ENCODE measurements around the gene MOV10L1. TPM values are rescaled to one million over a fixed set of nuclear protein-coding genes. Genes with fewer than 3 reads are reported as not detected.

Gene MOV10L1
- total and polyA plus RNA-seq, 9 of the 15 experiments (the other 6 are each of a cell fraction or from before 2014, with no cell fraction given) = 0.06 to 0.43 (median 0.15) TPM

DNA sequence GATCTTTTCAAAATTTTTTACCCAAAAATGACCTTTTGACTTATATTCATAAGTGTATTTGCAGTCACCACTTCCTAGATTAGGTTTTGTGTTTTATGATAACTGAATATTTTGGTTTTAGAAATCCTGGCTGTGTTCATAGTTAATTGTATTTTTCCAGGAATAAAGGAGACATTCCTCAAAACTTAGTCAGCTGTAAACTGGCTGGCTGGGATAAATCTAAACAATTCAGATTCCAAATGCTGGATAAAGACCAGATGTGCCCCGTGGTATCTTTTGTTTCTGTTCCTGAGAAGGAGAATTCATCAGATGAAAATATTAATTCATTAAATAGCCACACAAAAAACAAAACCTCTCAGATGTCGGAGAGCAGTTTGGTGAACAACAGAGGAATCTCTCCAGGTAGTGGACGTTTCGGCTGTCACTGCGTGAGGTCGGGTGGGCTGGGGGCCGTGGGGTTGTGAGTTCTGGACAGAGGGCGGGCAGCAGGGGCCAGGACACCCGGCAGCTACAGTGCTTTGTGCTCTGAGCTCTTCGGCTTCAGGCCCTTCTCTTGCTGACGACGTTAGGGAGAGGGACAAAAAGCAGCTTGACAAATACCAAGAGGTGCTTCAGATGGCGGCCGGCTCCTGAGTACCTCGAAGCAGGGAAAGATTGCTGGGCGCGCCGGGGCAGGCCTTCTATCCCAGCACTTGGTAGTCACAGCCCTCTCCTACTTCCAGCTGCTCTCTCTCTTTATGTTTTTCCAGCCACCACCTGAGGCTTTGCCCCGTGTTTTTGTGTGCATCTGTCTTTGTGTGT, 24.6 kb downstream of the MOV10L1 start:
- in situ Hi-C loops (cut with MboI) = no loop called here
- Histone ChIP-seq H3K36me3 (ENCODE audit: control insufficient read depth, insufficient read depth, low read length) (no peaks in the 10 kb centered on the region), H3K4me1 (replicated peaks in 1 of 2; ENCODE audit: control insufficient read depth in 2 of 2, insufficient read depth in 2 of 2, low read length in 2 of 2) (peaks cover 25 to 41% of the 10 kb centered on the region in 2 experiments), H2AFZ (ENCODE audit: low read depth, low read length) (no peak overlapping the region), H3K9me1 (ENCODE audit: control insufficient read depth, insufficient read depth, low read length) (peaks cover 1% of the 10 kb centered on the region), H3K4me3 (no peak overlapping the region), H3K9ac (ENCODE audit: insufficient read depth in 1 of 2, low read depth in 2 of 2, low read length in 2 of 2) (no peak overlapping the region), H3K27ac (ENCODE audit: extremely low read depth, low read depth, low read length) (no peak overlapping the region), H3K27me3 (ENCODE audit: control insufficient read depth in 2 of 2, insufficient read depth in 2 of 2, low read length in 2 of 2) (no peaks in the 10 kb centered on the region), H3K4me2 (ENCODE audit: insufficient read depth, low read length) (no peak overlapping the region), H4K20me1 (replicated peaks; ENCODE audit: control insufficient read depth, insufficient read depth, low read length) (no peaks in the 10 kb centered on the region), H3K9me3 (replicated peaks; ENCODE audit: control insufficient read depth, insufficient read depth, low read depth, low read length) (no peaks in the 10 kb centered on the region), H3K79me2 (ENCODE audit: control insufficient read depth, insufficient read depth, low read length) (no peaks in the 10 kb centered on the region)
- FAIRE-seq (no peak), DNase-seq (ENCODE audit: extremely low read depth in 1 of 4, low spot score in 3 of 4) (no peak), ATAC-seq (no peak)
- ChIA-PET CTCF (ENCODE audit: low intra/inter-chr PET ratio) (no interaction called here), POLR2A (interaction anchor here (0.6 kb wide), 1 partner anchor 458 kb away, joined by 5 read pairs; no protein-coding TSS in a partner anchor)
- WGBS (ENCODE audit: insufficient coverage, low coverage, missing lambda C conversion rate) = 73% methylated on average over 14 of the region's 19 CpGs
- intact Hi-C loops (cut with micrococcal nuclease) = no loop called here
- TF ChIP-seq BACH1 (tag; IDR thresholded peaks at IDR 0.05) (no peak), BRD9 (IDR thresholded peaks at IDR 0.05; ENCODE audit: low read depth, partially characterized antibody) (no peak), MTA2 (IDR thresholded peaks at IDR 0.05; ENCODE audit: low read depth) (no peak), ZNF79 (CRISPR knock-in tag; IDR thresholded peaks at IDR 0.05; ENCODE audit: low read depth) (no peak), ZNF124 (CRISPR knock-in tag; IDR thresholded peaks at IDR 0.05) (no peak), JUND (IDR thresholded peaks at IDR 0.05; ENCODE audit: borderline replicate concordance, low read depth, low read length) (no peak), JUND (tag; IDR thresholded peaks at IDR 0.05; ENCODE audit: borderline replicate concordance, low read depth, low read length) (no peak), CHCHD3 (CRISPR knock-in tag; IDR thresholded peaks at IDR 0.05) (no peak)
- TF ChIP-seq, protein P1, sequence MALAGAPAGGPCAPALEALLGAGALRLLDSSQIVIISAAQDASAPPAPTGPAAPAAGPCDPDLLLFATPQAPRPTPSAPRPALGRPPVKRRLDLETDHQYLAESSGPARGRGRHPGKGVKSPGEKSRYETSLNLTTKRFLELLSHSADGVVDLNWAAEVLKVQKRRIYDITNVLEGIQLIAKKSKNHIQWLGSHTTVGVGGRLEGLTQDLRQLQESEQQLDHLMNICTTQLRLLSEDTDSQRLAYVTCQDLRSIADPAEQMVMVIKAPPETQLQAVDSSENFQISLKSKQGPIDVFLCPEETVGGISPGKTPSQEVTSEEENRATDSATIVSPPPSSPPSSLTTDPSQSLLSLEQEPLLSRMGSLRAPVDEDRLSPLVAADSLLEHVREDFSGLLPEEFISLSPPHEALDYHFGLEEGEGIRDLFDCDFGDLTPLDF (CRISPR knock-in tag; IDR thresholded peaks at IDR 0.05) = no peak
- BruUV-seq (replicated peaks) = no TSS peak

Data from K562 (cell line).